Measurements from ENCODE around the gene FAM236C.
"Not testable (repeated sequence)": the region's sequence is repeated elsewhere in the genome, so short reads cannot be mapped to it uniquely, and the experiment has no call there.

The FAM236C gene

DNA sequence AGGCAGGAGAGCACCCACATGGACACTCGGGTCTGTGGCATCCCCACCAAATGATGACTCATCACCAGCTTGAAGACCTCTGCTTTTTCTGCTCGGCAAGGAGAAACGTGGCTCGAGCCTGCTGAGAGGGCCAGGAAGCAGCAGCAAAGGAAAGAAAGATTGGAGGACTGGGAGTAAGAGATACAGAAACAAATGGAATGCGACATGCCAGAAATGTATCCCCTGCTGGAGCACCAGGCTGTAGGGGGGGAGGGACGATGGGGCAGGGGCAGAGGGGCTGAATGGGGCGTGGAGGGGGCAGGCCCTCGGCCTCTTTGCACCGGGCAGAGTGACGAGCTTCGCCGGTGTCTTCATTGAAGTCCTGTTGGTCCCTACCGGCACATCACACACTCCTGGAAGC lies at the start of gene FAM236C:
Gene FAM236C, plus strand, starts transcription at position 301 of the 400 bp plus-strand sequence. CDS start 100 bp downstream, outside the sequence.
- DNase-seq = not testable (repeated sequence)

DNA sequence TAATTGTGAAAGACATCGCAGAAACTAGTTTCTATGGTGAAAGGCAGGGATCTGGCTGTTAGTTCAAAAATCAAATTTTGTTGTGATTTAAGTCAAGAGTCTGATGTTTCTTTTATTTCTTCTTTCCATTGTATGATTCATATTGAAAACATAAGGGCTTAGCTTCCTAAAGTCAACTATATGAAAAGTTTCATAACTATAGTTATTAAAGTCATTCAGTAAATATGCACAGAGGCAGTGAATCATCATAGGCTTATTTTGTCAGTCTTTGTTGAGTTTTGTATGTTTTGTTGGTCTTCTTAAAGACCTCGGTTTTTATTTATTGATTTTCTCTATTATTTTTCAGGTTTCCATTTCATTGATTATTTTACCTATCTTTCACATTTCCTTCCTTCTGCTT lies 29.5 kb upstream of the FAM236C start:
- not testable (repeated sequence) for DNase-seq

GRCh38 chrX:72889740-72890139 lies 22.7 kb upstream of the FAM236C start:
- DNase-seq = not testable (repeated sequence)

GRCh38 chrX:72916096-72916495 lies 3.7 kb downstream of the FAM236C start:
- not testable (repeated sequence) for DNase-seq

- not testable (repeated sequence) for DNase-seq
Observed at GRCh38 chrX:72932283-72932682, 19.9 kb downstream of the FAM236C start.

DNA sequence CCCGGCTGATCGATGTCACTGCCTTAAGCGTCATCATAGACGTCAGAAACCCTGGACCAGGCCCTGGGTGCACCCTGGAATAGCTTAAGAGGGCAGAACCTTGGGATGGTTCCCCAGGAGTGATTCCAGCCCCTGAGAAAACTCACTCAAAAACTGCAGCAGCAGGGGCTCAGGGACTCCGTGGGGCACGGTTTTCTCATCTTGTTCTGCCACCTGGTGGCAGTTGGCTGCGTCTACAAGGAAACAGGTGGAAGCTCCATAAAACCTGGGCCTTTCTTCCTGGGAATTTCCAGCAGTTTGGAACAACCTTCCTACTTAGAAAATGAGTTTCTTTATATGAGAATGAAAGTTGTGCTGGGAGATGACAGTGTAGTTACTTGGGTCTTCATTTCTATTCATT lies 24.0 kb downstream of the FAM236C start:
- DNase-seq = not testable (repeated sequence)

GRCh38 chrX:72936882-72937455 lies 24.6 kb downstream of the FAM236C start:
- not testable (repeated sequence) for DNase-seq

GRCh38 chrX:72937906-72938305 lies 25.5 kb downstream of the FAM236C start, which contains the start of gene FAM236A:
Gene FAM236A, plus strand, starts transcription at chrX:72938206. Its CDS starts 57 bp downstream, at chrX:72938263.
- DNase-seq = not testable (repeated sequence)

DNA sequence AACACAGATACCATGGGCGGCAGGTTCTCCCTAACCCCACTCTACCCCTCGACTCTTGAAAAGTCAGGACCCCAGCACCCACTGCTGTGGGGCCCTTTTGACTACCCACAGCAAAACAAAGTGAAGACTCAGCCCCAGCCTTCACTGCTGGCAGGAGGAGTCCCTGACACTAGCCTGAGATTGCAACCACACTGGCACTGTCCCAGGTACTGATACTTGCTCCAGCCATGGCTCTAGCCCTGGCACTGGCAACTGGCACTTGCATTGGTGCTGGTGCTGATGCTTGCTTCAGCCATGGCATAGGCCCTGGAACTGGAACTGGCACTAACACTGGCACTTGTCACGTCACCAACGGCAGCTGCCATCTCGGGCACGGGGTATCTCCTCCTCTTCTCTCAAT lies 29.9 kb downstream of the FAM236C start:
- DNase-seq = not testable (repeated sequence)

- not testable (repeated sequence) for DNase-seq
Observed at GRCh38 chrX:72943035-72943818, 30.8 kb downstream of the FAM236C start.

DNA sequence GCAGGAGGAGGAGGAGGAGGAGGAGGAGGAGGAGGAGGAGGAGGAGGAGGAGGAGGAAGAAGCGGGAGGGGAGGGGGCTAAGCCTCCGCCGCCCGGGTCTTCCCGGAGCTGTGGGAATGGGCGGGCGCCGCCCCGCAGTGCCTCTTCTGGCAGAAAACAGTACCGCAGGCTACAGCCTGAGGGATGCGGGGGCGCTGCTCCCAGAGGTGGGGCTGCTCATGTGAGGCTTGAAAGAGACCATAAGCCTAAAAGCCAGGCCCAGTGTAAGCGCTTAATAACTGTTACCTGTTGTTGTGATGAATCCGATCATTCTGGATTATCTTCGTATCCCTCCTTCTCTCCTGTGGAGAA lies 31.4 kb downstream of the FAM236C start, which contains the start of gene DMRTC1:
Gene DMRTC1, minus strand, starts transcription at position 19 of the 351 bp plus-strand sequence. CDS start 68,143 bp downstream, outside the sequence.
- not testable (repeated sequence) for DNase-seq

DNA sequence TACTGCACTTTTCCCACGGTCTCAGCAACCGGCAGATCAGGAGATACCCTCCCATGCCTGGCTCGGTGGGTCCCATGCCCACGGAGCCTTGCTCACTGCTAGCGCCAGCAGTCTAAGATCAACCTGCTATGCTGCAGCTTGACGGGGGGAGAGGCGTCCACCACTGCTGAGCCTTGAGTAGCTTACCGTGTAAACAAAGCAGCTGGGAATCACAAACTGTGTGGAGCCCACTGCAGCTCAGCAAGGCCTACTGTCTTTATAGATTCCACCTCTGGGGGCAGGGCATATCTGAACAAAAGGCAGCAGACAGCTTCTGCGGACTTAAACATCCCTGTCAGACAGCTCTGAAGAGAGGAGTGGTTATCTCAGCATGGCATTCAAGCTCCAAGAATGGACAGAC lies 47.6 kb downstream of the FAM236C start:
- DNase-seq = not testable (repeated sequence)
